Fibroblast of mammary gland (primary cell): ENCODE measurements around the gene NOTCH1.

Experiments
- DNase-seq: peaks from one replicate; pipeline ENCODE4 v3.0.0-alpha.2; 2010; ENCODE audit warnings: low read depth
- H3K4me3 ChIP-seq: 2 replicates; pipeline ENCODE4 v1.5.1; 2011; ENCODE audit warnings: low read depth, mild to moderate bottlenecking, low read length, moderate library complexity; ENCODE audit not compliant: control insufficient read depth
- CTCF ChIP-seq: conservative IDR thresholded peaks from 2 replicates; pipeline ENCODE4 v1.5.1; 2011; ENCODE audit warnings: low read depth, low read length, inconsistent platforms; ENCODE audit not compliant: control insufficient read depth, insufficient read depth

The NOTCH1 gene

GRCh38 chr9:136547508-136548215 lies 1.8 kb upstream of the NOTCH1 start:
- DNase-seq, result no peak
- no peak for TF ChIP-seq CTCF
- H3K4me3 ChIP-seq, result no peak overlapping the region

GRCh38 chr9:136546697-136547501 lies 1.1 kb upstream of the NOTCH1 start:
- H3K4me3 ChIP-seq, result peak overlapping the region; percentile 43
- DNase-seq, result peak; percentile 18
- no peak for TF ChIP-seq CTCF

GRCh38 chr9:136545692-136545964 lies 220 bp downstream of the NOTCH1 start:
- no peak for DNase-seq
- peak overlapping the region; percentile 64 for H3K4me3 ChIP-seq
- no peak for TF ChIP-seq CTCF

GRCh38 chr9:136544964-136545691 lies 720 bp downstream of the NOTCH1 start:
- DNase-seq, result peak; percentile 15
- H3K4me3 ChIP-seq, result peak overlapping the region; percentile 64
- TF ChIP-seq CTCF, result no peak

- no peak for DNase-seq
- no peak for TF ChIP-seq CTCF
- peak overlapping the region; percentile 64 for H3K4me3 ChIP-seq
These were observed 1.3 kb downstream of the NOTCH1 start for GRCh38 chr9:136544548-136544963.

GRCh38 chr9:136543830-136544547 lies 1.9 kb downstream of the NOTCH1 start:
- TF ChIP-seq CTCF, result no peak
- H3K4me3 ChIP-seq, result peak overlapping the region; percentile 64
- no peak for DNase-seq
